HUES6 (cell line): ENCODE data around the gene CNTN2.
A peak's percentile ranks its signal among the peaks of the same experiment; 100 is the strongest.

Experiments
- H3K27ac ChIP-seq: 2 replicates; pipeline ENCODE4 v1.7.0; 2013; ENCODE audit warnings: low read depth, mild to moderate bottlenecking, low read length, inconsistent platforms
- H3K27me3 ChIP-seq: 2 replicates; pipeline ENCODE4 v1.6.1; 2013; ENCODE audit warnings: low read length; ENCODE audit not compliant: control insufficient read depth, insufficient read depth
- H3K36me3 ChIP-seq: 2 replicates; pipeline ENCODE4 v1.6.1; 2013; ENCODE audit warnings: low read length; ENCODE audit not compliant: control insufficient read depth, insufficient read depth
- H3K4me1 ChIP-seq: 2 replicates; pipeline ENCODE4 v1.6.1; 2013; ENCODE audit warnings: low read length; ENCODE audit not compliant: control insufficient read depth, insufficient read depth
- H3K4me3 ChIP-seq: 2 replicates; pipeline ENCODE4 v1.5.1; 2013; ENCODE audit warnings: low read depth, low read length
- H3K9ac ChIP-seq: one replicate; pipeline ENCODE4 v1.6.1; 2013; ENCODE audit warnings: mild to moderate bottlenecking, low read length
- H3K9me3 ChIP-seq: 2 replicates; pipeline ENCODE4 v1.6.1; 2013; ENCODE audit warnings: low read depth, low read length; ENCODE audit not compliant: control insufficient read depth, insufficient read depth

The CNTN2 gene, protein sequence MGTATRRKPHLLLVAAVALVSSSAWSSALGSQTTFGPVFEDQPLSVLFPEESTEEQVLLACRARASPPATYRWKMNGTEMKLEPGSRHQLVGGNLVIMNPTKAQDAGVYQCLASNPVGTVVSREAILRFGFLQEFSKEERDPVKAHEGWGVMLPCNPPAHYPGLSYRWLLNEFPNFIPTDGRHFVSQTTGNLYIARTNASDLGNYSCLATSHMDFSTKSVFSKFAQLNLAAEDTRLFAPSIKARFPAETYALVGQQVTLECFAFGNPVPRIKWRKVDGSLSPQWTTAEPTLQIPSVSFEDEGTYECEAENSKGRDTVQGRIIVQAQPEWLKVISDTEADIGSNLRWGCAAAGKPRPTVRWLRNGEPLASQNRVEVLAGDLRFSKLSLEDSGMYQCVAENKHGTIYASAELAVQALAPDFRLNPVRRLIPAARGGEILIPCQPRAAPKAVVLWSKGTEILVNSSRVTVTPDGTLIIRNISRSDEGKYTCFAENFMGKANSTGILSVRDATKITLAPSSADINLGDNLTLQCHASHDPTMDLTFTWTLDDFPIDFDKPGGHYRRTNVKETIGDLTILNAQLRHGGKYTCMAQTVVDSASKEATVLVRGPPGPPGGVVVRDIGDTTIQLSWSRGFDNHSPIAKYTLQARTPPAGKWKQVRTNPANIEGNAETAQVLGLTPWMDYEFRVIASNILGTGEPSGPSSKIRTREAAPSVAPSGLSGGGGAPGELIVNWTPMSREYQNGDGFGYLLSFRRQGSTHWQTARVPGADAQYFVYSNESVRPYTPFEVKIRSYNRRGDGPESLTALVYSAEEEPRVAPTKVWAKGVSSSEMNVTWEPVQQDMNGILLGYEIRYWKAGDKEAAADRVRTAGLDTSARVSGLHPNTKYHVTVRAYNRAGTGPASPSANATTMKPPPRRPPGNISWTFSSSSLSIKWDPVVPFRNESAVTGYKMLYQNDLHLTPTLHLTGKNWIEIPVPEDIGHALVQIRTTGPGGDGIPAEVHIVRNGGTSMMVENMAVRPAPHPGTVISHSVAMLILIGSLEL

GRCh38 chr1:205042911-205043806, at the start of gene CNTN2:
TSS of gene CNTN2 (plus strand) at chr1:205043212. CDS start at chr1:205053186, 9,974 bp downstream.
- H3K27ac ChIP-seq = no peak within 1 kb of the TSS
- H3K4me1 ChIP-seq = peaks cover 25% of the 10 kb centered on the region
- H3K27me3 ChIP-seq = peaks cover 95% of the 10 kb centered on the region
- H3K36me3 ChIP-seq = no peaks in the 10 kb centered on the region
- peak within 1 kb of the TSS; percentile 28; the same call in 1 of the 2 replicates for H3K4me3 ChIP-seq
- no peak within 1 kb of the TSS for H3K9ac ChIP-seq
- H3K9me3 ChIP-seq = no peaks in the 10 kb centered on the region

- no peak overlapping the region for H3K27ac ChIP-seq
- H3K9me3 ChIP-seq = no peaks in the 10 kb centered on the region
- no peak overlapping the region for H3K9ac ChIP-seq
- H3K36me3 ChIP-seq = no peaks in the 10 kb centered on the region
- H3K4me3 ChIP-seq = no peak overlapping the region
- H3K27me3 ChIP-seq = peaks cover 68% of the 10 kb centered on the region
- H3K4me1 ChIP-seq = peaks cover 32% of the 10 kb centered on the region
Observed at GRCh38 chr1:204994086-204994862, 48.7 kb upstream of the CNTN2 start.

GRCh38 chr1:204996981-204997380, 46.0 kb upstream of the CNTN2 start:
- Histone ChIP-seq H3K9ac (no peak overlapping the region), H3K36me3 (no peaks in the 10 kb centered on the region), H3K27ac (no peak overlapping the region), H3K9me3 (no peaks in the 10 kb centered on the region), H3K4me1 (peaks cover 7% of the 10 kb centered on the region), H3K4me3 (no peak overlapping the region), H3K27me3 (peaks cover 64% of the 10 kb centered on the region)

GRCh38 chr1:204997591-204998355, 45.2 kb upstream of the CNTN2 start:
- Histone ChIP-seq H3K9me3 (no peaks in the 10 kb centered on the region), H3K9ac (no peak overlapping the region), H3K27ac (no peak overlapping the region), H3K4me3 (no peak overlapping the region), H3K36me3 (no peaks in the 10 kb centered on the region), H3K4me1 (peaks cover 8% of the 10 kb centered on the region), H3K27me3 (peaks cover 64% of the 10 kb centered on the region)

GRCh38 chr1:205001162-205001561, 41.9 kb upstream of the CNTN2 start:
- H3K27me3 ChIP-seq = peaks cover 79% of the 10 kb centered on the region

DNA sequence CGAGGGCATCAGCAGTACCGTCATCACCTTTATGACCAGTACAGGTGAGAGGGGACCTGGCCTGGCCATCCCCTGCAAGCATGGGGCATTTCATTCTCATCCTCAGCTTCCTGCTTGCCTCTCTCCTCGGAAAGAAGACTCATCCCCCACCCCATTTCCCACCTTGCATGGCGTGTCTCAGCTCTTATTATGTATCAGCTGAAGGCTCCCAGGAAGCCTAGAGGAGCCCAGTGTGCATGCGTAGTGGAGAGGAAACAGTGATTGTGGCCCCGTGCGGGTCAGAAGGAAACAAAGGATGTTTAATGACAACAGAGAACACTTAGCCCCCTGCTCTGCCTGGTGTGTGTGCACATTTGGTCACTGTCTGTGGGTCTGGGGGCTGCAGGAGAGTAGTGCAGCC, 40.3 kb upstream of the CNTN2 start:
- Histone ChIP-seq H3K9ac (no peak overlapping the region), H3K4me3 (no peak overlapping the region), H3K9me3 (no peaks in the 10 kb centered on the region), H3K27ac (no peak overlapping the region), H3K36me3 (no peaks in the 10 kb centered on the region), H3K4me1 (peaks cover 20% of the 10 kb centered on the region), H3K27me3 (peaks cover 89% of the 10 kb centered on the region)

More at GRCh38 chr1:205001162-205001561, 41.9 kb upstream of the CNTN2 start:
- no peak overlapping the region for H3K4me3 ChIP-seq
- H3K36me3 ChIP-seq = no peaks in the 10 kb centered on the region
- peaks cover 20% of the 10 kb centered on the region for H3K4me1 ChIP-seq
- no peak overlapping the region for H3K9ac ChIP-seq
- no peak overlapping the region for H3K27ac ChIP-seq
- H3K9me3 ChIP-seq = no peaks in the 10 kb centered on the region

- peaks cover 88% of the 10 kb centered on the region for H3K27me3 ChIP-seq
- H3K9me3 ChIP-seq = no peaks in the 10 kb centered on the region
- H3K4me3 ChIP-seq = no peak overlapping the region
- H3K36me3 ChIP-seq = no peaks in the 10 kb centered on the region
- no peak overlapping the region for H3K9ac ChIP-seq
- no peak overlapping the region for H3K27ac ChIP-seq
- H3K4me1 ChIP-seq = peaks cover 20% of the 10 kb centered on the region
Observed at GRCh38 chr1:205003358-205004131, 39.5 kb upstream of the CNTN2 start.

DNA sequence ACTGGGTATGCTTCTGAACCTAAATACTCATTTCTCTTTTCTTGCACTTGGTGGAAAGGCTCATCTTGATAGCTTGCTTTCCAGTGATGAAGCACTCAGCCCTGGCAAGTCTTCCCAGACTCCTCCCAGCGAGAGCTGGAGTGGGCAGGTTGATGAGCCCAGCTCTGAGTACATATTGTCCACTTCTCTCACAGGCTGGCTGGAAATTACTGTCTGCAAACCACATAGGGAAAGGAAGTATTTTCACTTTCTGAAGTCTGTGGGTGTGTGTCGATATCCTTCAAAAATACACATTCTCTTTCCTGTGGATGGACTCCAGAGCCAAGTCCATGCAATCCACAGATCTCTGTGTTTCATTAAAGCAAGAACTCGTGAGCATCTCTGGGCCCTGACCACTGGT, 38.7 kb upstream of the CNTN2 start:
- H3K27ac ChIP-seq = no peak overlapping the region
- peaks cover 85% of the 10 kb centered on the region for H3K27me3 ChIP-seq
- H3K9ac ChIP-seq = no peak overlapping the region
- H3K36me3 ChIP-seq = no peaks in the 10 kb centered on the region
- H3K4me1 ChIP-seq = peaks cover 20% of the 10 kb centered on the region
- no peaks in the 10 kb centered on the region for H3K9me3 ChIP-seq
- no peak overlapping the region for H3K4me3 ChIP-seq

DNA sequence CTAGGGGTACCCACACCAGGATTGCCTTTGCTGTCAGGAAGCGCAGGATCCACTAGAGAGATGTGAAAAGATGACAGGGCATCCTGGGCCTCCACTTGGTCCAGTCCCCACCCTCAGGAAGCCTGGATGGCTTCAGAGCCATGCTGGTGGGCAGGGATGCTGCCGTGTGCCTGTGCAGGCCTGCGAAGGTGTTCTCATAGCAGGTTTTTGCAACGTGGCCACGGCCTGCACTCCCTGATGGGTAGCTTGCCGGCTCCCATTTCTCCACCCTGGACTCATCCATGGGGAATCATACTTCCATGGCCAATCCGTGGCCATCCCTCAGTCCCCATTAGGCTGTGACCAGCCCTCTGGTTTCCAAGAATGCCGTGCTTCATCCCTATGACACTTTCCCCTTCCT, 34.1 kb upstream of the CNTN2 start:
- Histone ChIP-seq H3K9ac (no peak overlapping the region), H3K27me3 (peaks cover 57% of the 10 kb centered on the region; the same call in 1 of the 2 replicates), H3K4me1 (peaks cover 21% of the 10 kb centered on the region), H3K36me3 (no peaks in the 10 kb centered on the region), H3K27ac (no peak overlapping the region), H3K9me3 (no peaks in the 10 kb centered on the region), H3K4me3 (no peak overlapping the region)
